Glutamatergic neuron (in vitro differentiated cells): ENCODE data around the gene SCMH1. TPM values are rescaled to one million over a fixed set of nuclear protein-coding genes. Genes with fewer than 3 reads are reported as not detected.

ENCODE experiments used
- DNase-seq: peaks from one replicate; pipeline ENCODE4 v3.0.0; 2022
- H3K27ac Mint-ChIP-seq: one replicate; pipeline ENCODE4 v1.8.0; 2020; ENCODE audit warnings: mild to moderate bottlenecking, mixed read lengths, inconsistent platforms; ENCODE audit not compliant: unreplicated experiment
- H3K27me3 Mint-ChIP-seq: one replicate; pipeline ENCODE4 v1.8.0; 2020; ENCODE audit warnings: mild to moderate bottlenecking, moderate library complexity, mixed read lengths, inconsistent platforms; ENCODE audit not compliant: unreplicated experiment
- H3K36me3 Mint-ChIP-seq: one replicate; pipeline ENCODE4 v1.8.0; 2020; ENCODE audit warnings: mild to moderate bottlenecking, mixed read lengths, inconsistent platforms; ENCODE audit not compliant: unreplicated experiment
- H3K4me1 Mint-ChIP-seq: one replicate; pipeline ENCODE4 v1.8.0; 2020; ENCODE audit warnings: mild to moderate bottlenecking, low read depth, mixed read lengths, inconsistent platforms; ENCODE audit not compliant: unreplicated experiment
- H3K4me3 Mint-ChIP-seq: one replicate; pipeline ENCODE4 v1.8.0; 2020; ENCODE audit warnings: mild to moderate bottlenecking, mixed read lengths, inconsistent platforms; ENCODE audit not compliant: unreplicated experiment
- H3K9me3 Mint-ChIP-seq: one replicate; pipeline ENCODE4 v1.8.0; 2020; ENCODE audit warnings: mild to moderate bottlenecking, moderate library complexity, mixed read lengths, inconsistent platforms; ENCODE audit not compliant: unreplicated experiment
- CTCF ChIP-seq: fragments of 200-600 bp; sonication (generic); IDR thresholded peaks from one replicate; pipeline ENCODE4 v1.5.0; 2021; ENCODE audit not compliant: partially characterized antibody, unreplicated experiment
- total RNA-seq: library from RNA; stranded (reverse); fragmentation: NEBNext Ultra II Directional; extraction: Animal tissue kit (Norgen Biotek cat#: 25700); gene quantifications from one replicate; pipeline ENCODE4 v1.2.1, GENCODE V29; 2021; ENCODE audit not compliant: unreplicated experiment

SCMH1 gene
- total RNA-seq, 1 donor from 2014 or later: 17.8 TPM

GRCh38 chr1:41174170-41174569, 67.9 kb downstream of the SCMH1 start:
- H3K27ac Mint-ChIP-seq: no peak overlapping the region
- TF ChIP-seq CTCF: no peak
- H3K4me3 Mint-ChIP-seq: no peak overlapping the region
- H3K36me3 Mint-ChIP-seq: peaks cover 15% of the 10 kb centered on the region
- H3K27me3 Mint-ChIP-seq: no peaks in the 10 kb centered on the region
- peaks cover 8% of the 10 kb centered on the region for H3K9me3 Mint-ChIP-seq
- H3K4me1 Mint-ChIP-seq: no peaks in the 10 kb centered on the region
- DNase-seq: no peak

GRCh38 chr1:41173651-41174050, 68.5 kb downstream of the SCMH1 start:
- Mint-ChIP-seq H3K9me3 (peaks cover 8% of the 10 kb centered on the region), H3K36me3 (peaks cover 12% of the 10 kb centered on the region)

GRCh38 chr1:41171266-41171874, 70.7 kb downstream of the SCMH1 start:
- Mint-ChIP-seq H3K4me3 (no peak overlapping the region), H3K36me3 (peaks cover 27% of the 10 kb centered on the region), H3K27ac (no peak overlapping the region), H3K4me1 (no peaks in the 10 kb centered on the region), H3K27me3 (no peaks in the 10 kb centered on the region), H3K9me3 (peaks cover 14% of the 10 kb centered on the region)
- DNase-seq: no peak
- no peak for TF ChIP-seq CTCF

More at GRCh38 chr1:41173651-41174050, 68.5 kb downstream of the SCMH1 start:
- no peak for DNase-seq
- no peak overlapping the region for H3K27ac Mint-ChIP-seq
- H3K4me3 Mint-ChIP-seq: no peak overlapping the region
- no peaks in the 10 kb centered on the region for H3K4me1 Mint-ChIP-seq
- TF ChIP-seq CTCF: no peak
- H3K27me3 Mint-ChIP-seq: no peaks in the 10 kb centered on the region

GRCh38 chr1:41169799-41170180, 72.3 kb downstream of the SCMH1 start:
- H3K36me3 Mint-ChIP-seq: peaks cover 17% of the 10 kb centered on the region
- TF ChIP-seq CTCF: no peak

GRCh38 chr1:41169066-41169798, 72.9 kb downstream of the SCMH1 start:
- Mint-ChIP-seq H3K9me3 (peaks cover 12% of the 10 kb centered on the region), H3K4me3 (no peak overlapping the region), H3K4me1 (no peaks in the 10 kb centered on the region), H3K36me3 (peaks cover 20% of the 10 kb centered on the region), H3K27ac (no peak overlapping the region), H3K27me3 (no peaks in the 10 kb centered on the region)
- no peak for TF ChIP-seq CTCF
- no peak for DNase-seq

More at GRCh38 chr1:41169799-41170180, 72.3 kb downstream of the SCMH1 start:
- H3K27me3 Mint-ChIP-seq: no peaks in the 10 kb centered on the region
- DNase-seq: no peak
- no peak overlapping the region for H3K27ac Mint-ChIP-seq
- H3K9me3 Mint-ChIP-seq: peaks cover 12% of the 10 kb centered on the region
- H3K4me1 Mint-ChIP-seq: no peaks in the 10 kb centered on the region
- no peak overlapping the region for H3K4me3 Mint-ChIP-seq
